Keratinocyte (primary cell): ENCODE data around the gene ZNF219. TPM values are rescaled to one million over a fixed set of nuclear protein-coding genes. Genes with fewer than 3 reads are reported as not detected.

Source experiments
- DNase-seq: peaks from one replicate; pipeline ENCODE4 v3.0.0-alpha.2; 2011; ENCODE audit warnings: low read depth, missing footprints, low spot score
- FAIRE-seq: peaks from 2 replicates; lab custom pipeline; 2011; peaks lifted over from hg19 to GRCh38; lab: Jason Lieb, UNC
- H2AFZ ChIP-seq: 2 replicates; pipeline ENCODE4 v1.6.0; 2012; ENCODE audit warnings: low read length, control low read depth, inconsistent platforms; ENCODE audit not compliant: control insufficient read depth
- H3K27ac ChIP-seq: 2 replicates; pipeline ENCODE4 v1.5.1; 2011; ENCODE audit warnings: low read length; ENCODE audit not compliant: control insufficient read depth, insufficient read depth
- H3K27me3 ChIP-seq: 3 replicates; pipeline ENCODE4 v1.6.0; 2011; ENCODE audit warnings: low read length; ENCODE audit not compliant: control insufficient read depth, insufficient read depth; ENCODE audit errors: extremely low read depth
- H3K36me3 ChIP-seq, 2 experiments: 2 replicates in 1 of 2; 3 replicates in 1 of 2; pipeline ENCODE4 v1.5.1; 2011; ENCODE audit warnings: low read length in 2 of 2, mild to moderate bottlenecking in 1 of 2; ENCODE audit not compliant: control insufficient read depth in 2 of 2, insufficient read depth in 2 of 2; ENCODE audit errors: extremely low read depth in 1 of 2
- H3K4me1 ChIP-seq: 3 replicates; pipeline ENCODE4 v1.5.1; 2011; ENCODE audit warnings: low read length; ENCODE audit not compliant: control insufficient read depth, insufficient read depth; ENCODE audit errors: extremely low read depth
- H3K4me2 ChIP-seq: 3 replicates; pipeline ENCODE4 v1.6.0; 2011; ENCODE audit warnings: low read depth, low read length; ENCODE audit not compliant: control insufficient read depth, insufficient read depth; ENCODE audit errors: extremely low read depth
- H3K4me3 ChIP-seq, 3 experiments: fragments of 200-600 bp in 1 of 3; sonication (generic) in 1 of 3; 2 replicates in 2 of 3; 3 replicates in 1 of 3; pipeline ENCODE4 v1.5.1; 2011 to 2016; ENCODE audit warnings: low read length in 3 of 3, mild to moderate bottlenecking in 3 of 3, control low read depth in 2 of 3, inconsistent platforms in 1 of 3, low read depth in 1 of 3, mixed read lengths in 1 of 3, mixed run types in 1 of 3, moderate library complexity in 1 of 3; ENCODE audit not compliant: control insufficient read depth in 2 of 3, insufficient read depth in 2 of 3; ENCODE audit errors: extremely low read depth in 1 of 3
- H3K79me2 ChIP-seq: 2 replicates; pipeline ENCODE4 v1.6.0; 2012; ENCODE audit warnings: low read length; ENCODE audit not compliant: control insufficient read depth, insufficient read depth
- H3K9ac ChIP-seq: 3 replicates; pipeline ENCODE4 v1.6.0; 2011; ENCODE audit warnings: low read length; ENCODE audit not compliant: control insufficient read depth, insufficient read depth; ENCODE audit errors: extremely low read depth
- H3K9me1 ChIP-seq: 3 replicates; pipeline ENCODE4 v1.6.0; 2011; ENCODE audit warnings: low read length; ENCODE audit not compliant: control insufficient read depth, insufficient read depth; ENCODE audit errors: extremely low read depth
- H3K9me3 ChIP-seq: 2 replicates; pipeline ENCODE4 v1.5.1; 2012; ENCODE audit warnings: low read depth, low read length; ENCODE audit not compliant: control insufficient read depth
- H4K20me1 ChIP-seq: 3 replicates; pipeline ENCODE4 v1.6.0; 2011; ENCODE audit warnings: low read length; ENCODE audit not compliant: control insufficient read depth, insufficient read depth; ENCODE audit errors: extremely low read depth
- EZH2 ChIP-seq: IDR thresholded peaks from one replicate; pipeline ENCODE4 v1.6.1; 2012; ENCODE audit warnings: inconsistent platforms, mild to moderate bottlenecking, low read length, moderate library complexity
- dilution Hi-C: fragments of 300-500 bp; cut with MboI; formaldehyde crosslinking; loops from one replicate; pipeline ENCODE4 v1.7.0; 2020; ENCODE audit warnings: low sequenced_read_pairs; ENCODE audit not compliant: extremely low pct_ligation_motif_present
- polyA plus RNA-seq, 5 experiments: library from polyadenylated mRNA; depleted of rRNA in 3 of 5; stranded (reverse) in 3 of 5; stranded (forward) in 1 of 5; unstranded in 1 of 5; fragments of >200 nt; gene quantifications; 1 replicate in 1 of 5; 2 replicates in 3 of 5; 3 replicates in 1 of 5; pipeline versions ENCODE4 v1.2.1 to v1.2.3, GENCODE V29; 2011 to 2012; ENCODE audit warnings: missing spikeins in 2 of 5, low read depth in 1 of 5, low replicate concordance in 1 of 5
- TF ChIP-seq, protein P1 (sequence below), 3 experiments: IDR thresholded peaks in 1 of 3; conservative IDR thresholded peaks in 1 of 3; optimal IDR thresholded peaks in 1 of 3; 2 replicates in 2 of 3; 3 replicates in 1 of 3; pipeline versions ENCODE3 to v1.5.1; 2011; ENCODE audit warnings: low read length in 3 of 3, mild to moderate bottlenecking in 3 of 3, moderate library complexity in 2 of 3, control low read depth in 1 of 3, inconsistent platforms in 1 of 3; ENCODE audit not compliant: insufficient read depth in 2 of 3; ENCODE audit errors: extremely low read depth in 1 of 3

The ZNF219 gene
- polyA plus RNA-seq, 1 donor (not counting 4 experiments of a cell fraction or from before 2014, with no cell fraction given) = 23.1 TPM

DNA sequence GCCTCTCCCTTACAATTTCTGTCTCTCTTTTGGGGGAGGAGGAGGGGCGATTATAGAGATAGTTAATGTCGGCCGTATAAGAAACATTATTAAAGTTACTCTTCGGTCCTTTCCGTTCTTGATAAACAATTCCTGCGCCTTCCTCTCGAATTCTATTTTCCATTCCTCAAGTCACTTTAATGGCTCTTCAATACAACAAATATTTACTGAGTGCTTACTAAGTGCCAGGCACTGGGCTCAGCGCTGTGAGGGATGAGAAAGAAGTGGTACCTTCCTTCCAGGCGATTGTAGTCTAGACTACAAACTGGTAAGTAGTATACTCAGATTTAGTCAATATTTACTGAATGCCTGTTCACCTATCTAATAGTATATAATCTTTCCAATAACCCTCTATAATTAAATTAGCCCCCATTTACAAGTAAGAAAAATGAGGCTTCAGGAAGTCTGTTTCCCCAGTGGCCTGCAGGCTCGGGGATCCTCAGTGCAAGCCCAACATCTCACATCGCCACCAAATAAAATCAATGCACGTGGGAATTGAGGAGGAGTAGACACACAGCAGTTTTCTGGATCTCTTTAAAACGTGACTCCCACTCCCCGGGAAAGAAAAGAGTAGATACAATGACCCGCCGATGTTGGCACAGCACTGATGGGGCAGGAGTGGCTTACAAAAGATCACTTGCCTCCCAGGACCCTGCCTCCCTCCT lies 589 bp upstream of the ZNF219 start:
- TF ChIP-seq, protein P1, sequence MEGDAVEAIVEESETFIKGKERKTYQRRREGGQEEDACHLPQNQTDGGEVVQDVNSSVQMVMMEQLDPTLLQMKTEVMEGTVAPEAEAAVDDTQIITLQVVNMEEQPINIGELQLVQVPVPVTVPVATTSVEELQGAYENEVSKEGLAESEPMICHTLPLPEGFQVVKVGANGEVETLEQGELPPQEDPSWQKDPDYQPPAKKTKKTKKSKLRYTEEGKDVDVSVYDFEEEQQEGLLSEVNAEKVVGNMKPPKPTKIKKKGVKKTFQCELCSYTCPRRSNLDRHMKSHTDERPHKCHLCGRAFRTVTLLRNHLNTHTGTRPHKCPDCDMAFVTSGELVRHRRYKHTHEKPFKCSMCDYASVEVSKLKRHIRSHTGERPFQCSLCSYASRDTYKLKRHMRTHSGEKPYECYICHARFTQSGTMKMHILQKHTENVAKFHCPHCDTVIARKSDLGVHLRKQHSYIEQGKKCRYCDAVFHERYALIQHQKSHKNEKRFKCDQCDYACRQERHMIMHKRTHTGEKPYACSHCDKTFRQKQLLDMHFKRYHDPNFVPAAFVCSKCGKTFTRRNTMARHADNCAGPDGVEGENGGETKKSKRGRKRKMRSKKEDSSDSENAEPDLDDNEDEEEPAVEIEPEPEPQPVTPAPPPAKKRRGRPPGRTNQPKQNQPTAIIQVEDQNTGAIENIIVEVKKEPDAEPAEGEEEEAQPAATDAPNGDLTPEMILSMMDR (optimal IDR thresholded peaks at IDR 0.05 in 1 of 3, IDR thresholded peaks at IDR 0.05 in 1 of 3, conservative IDR thresholded peaks at IDR 0.05 in 1 of 3; ENCODE audit: extremely low read depth in 1 of 3, insufficient read depth in 2 of 3, low read length in 3 of 3) = no peak
- no peak for TF ChIP-seq EZH2

DNA sequence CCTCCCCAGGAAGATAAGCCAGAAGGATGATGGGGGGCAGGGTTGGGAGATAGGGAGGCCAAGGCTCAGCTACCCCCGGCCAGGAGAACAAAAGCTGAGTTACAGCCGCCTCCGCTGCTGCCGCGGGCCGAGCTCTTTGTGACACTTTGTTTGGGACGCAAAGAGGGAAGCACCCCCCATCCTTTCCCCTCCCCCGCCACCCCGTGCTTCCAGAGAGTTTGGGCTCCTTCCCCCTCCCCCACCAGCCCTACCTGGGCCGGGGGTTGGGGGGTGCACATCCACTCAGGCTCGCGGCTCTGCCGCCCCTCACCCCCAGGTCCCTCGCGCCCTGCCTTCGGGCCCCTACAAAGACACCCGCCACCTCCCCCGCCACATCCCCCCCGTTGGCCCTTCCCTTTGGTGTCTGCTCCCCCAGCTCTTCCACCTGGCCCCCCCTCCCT lies 799 bp downstream of the ZNF219 start:
- H3K27ac ChIP-seq = peak overlapping the region; percentile 66

More for the DNA sequence above, 589 bp upstream of the ZNF219 start:
- peak overlapping the region; percentile 51 to 81 (median 71) for H3K4me3 ChIP-seq
- H3K4me2 ChIP-seq = peak overlapping the region; percentile 83
- peak overlapping the region; percentile 67 for H3K9ac ChIP-seq
- no peaks in the 10 kb centered on the region for H3K36me3 ChIP-seq
- no peaks in the 10 kb centered on the region for H3K27me3 ChIP-seq
- H3K79me2 ChIP-seq = peaks cover 42% of the 10 kb centered on the region
- DNase-seq (no peak), FAIRE-seq (no peak)
- no peaks in the 10 kb centered on the region for H3K9me1 ChIP-seq
- H2AFZ ChIP-seq = peak overlapping the region; percentile 53
- H4K20me1 ChIP-seq = no peaks in the 10 kb centered on the region
- dilution Hi-C loops = no loop called here
- H3K4me1 ChIP-seq = peaks cover 59% of the 10 kb centered on the region
- no peaks in the 10 kb centered on the region for H3K9me3 ChIP-seq
- H3K27ac ChIP-seq = peak overlapping the region; percentile 61

More for the DNA sequence above, 799 bp downstream of the ZNF219 start:
- Histone ChIP-seq H4K20me1 (peaks cover 4% of the 10 kb centered on the region), H2AFZ (no peak overlapping the region), H3K4me2 (peak overlapping the region; percentile 87), H3K9me1 (no peaks in the 10 kb centered on the region), H3K79me2 (peaks cover 39% of the 10 kb centered on the region), H3K9me3 (no peaks in the 10 kb centered on the region), H3K4me3 (peak overlapping the region; percentile 47 to 76 (median 64)), H3K4me1 (peaks cover 51% of the 10 kb centered on the region), H3K9ac (peak overlapping the region; percentile 63), H3K36me3 (peaks cover 2 to 10% of the 10 kb centered on the region in 2 experiments), H3K27me3 (no peaks in the 10 kb centered on the region)
- dilution Hi-C loops = no loop called here
- TF ChIP-seq EZH2 = no peak
- TF ChIP-seq, protein P1 (optimal IDR thresholded peaks at IDR 0.05 in 1 of 3, IDR thresholded peaks at IDR 0.05 in 1 of 3, conservative IDR thresholded peaks at IDR 0.05 in 1 of 3; ENCODE audit: extremely low read depth in 1 of 3, insufficient read depth in 2 of 3, low read length in 3 of 3) = no peak
- DNase-seq (no peak), FAIRE-seq (no peak)
